ENCODE data around the gene SNX10. TPM values are rescaled to one million over a fixed set of nuclear protein-coding genes. Genes with fewer than 3 reads are reported as not detected.
A peak's percentile ranks its signal among the peaks of the same experiment; 100 is the strongest.
"Not testable (repeated sequence)": the region's sequence is repeated elsewhere in the genome, so short reads cannot be mapped to it uniquely, and the experiment has no call there.

SNX10 gene
- total RNA-seq, 1 donor from 2014 or later = 4.7 TPM

GRCh38 chr7:26284477-26284876 is 7.2 kb upstream of the SNX10 start:
- no peak for TF ChIP-seq CTCF (IDR thresholded peaks at IDR 0.05; ENCODE audit: unreplicated experiment)
- Mint-ChIP-seq H3K4me1 (no peaks in the 10 kb centered on the region), H3K27ac (no peak overlapping the region), H3K27me3 (ENCODE audit: low read depth) (peaks cover 4% of the 10 kb centered on the region), H3K4me3 (no peak overlapping the region), H3K36me3 (no peaks in the 10 kb centered on the region), H3K9me3 (no peaks in the 10 kb centered on the region)
- no peak for DNase-seq (ENCODE audit: low spot score in 2 of 2, unreplicated experiment in 2 of 2)

- Mint-ChIP-seq H3K27ac (no peak overlapping the region), H3K4me1 (no peaks in the 10 kb centered on the region), H3K4me3 (no peak overlapping the region), H3K9me3 (no peaks in the 10 kb centered on the region), H3K36me3 (no peaks in the 10 kb centered on the region), H3K27me3 (ENCODE audit: low read depth) (peaks cover 4% of the 10 kb centered on the region)
- DNase-seq (ENCODE audit: low spot score in 2 of 2, unreplicated experiment in 2 of 2) = no peak
- no peak for TF ChIP-seq CTCF (IDR thresholded peaks at IDR 0.05; ENCODE audit: unreplicated experiment)
Observed at GRCh38 chr7:26284995-26285632, 6.5 kb upstream of the SNX10 start.

- H3K9me3 Mint-ChIP-seq = no peaks in the 10 kb centered on the region
- no peak overlapping the region for H3K27ac Mint-ChIP-seq
- TF ChIP-seq CTCF (IDR thresholded peaks at IDR 0.05; ENCODE audit: unreplicated experiment) = no peak
- no peaks in the 10 kb centered on the region for H3K36me3 Mint-ChIP-seq
- peaks cover 4% of the 10 kb centered on the region for H3K27me3 Mint-ChIP-seq (ENCODE audit: low read depth)
- no peak overlapping the region for H3K4me3 Mint-ChIP-seq
- no peaks in the 10 kb centered on the region for H3K4me1 Mint-ChIP-seq
- no peak for DNase-seq (ENCODE audit: low spot score in 2 of 2, unreplicated experiment in 2 of 2)
Observed at GRCh38 chr7:26286157-26286556, 5.5 kb upstream of the SNX10 start.

- H3K27me3 Mint-ChIP-seq (ENCODE audit: low read depth); H3K4me3 Mint-ChIP-seq; H3K27ac Mint-ChIP-seq; H3K9me3 Mint-ChIP-seq; H3K4me1 Mint-ChIP-seq; H3K36me3 Mint-ChIP-seq; DNase-seq (ENCODE audit: low spot score in 2 of 2, unreplicated experiment in 2 of 2): not testable (repeated sequence)
Observed at GRCh38 chr7:26288126-26288525, 3.5 kb upstream of the SNX10 start.

GRCh38 chr7:26291251-26291650 is 411 bp upstream of the SNX10 start:
- no peaks in the 10 kb centered on the region for H3K9me3 Mint-ChIP-seq
- peaks cover 7% of the 10 kb centered on the region for H3K4me1 Mint-ChIP-seq
- no peak overlapping the region for H3K27ac Mint-ChIP-seq

More at GRCh38 chr7:26291251-26291650, 411 bp upstream of the SNX10 start:
- Mint-ChIP-seq H3K4me3 (peak overlapping the region; percentile 77), H3K36me3 (no peaks in the 10 kb centered on the region), H3K27me3 (ENCODE audit: low read depth) (peaks cover 4% of the 10 kb centered on the region)
- DNase-seq (ENCODE audit: low spot score in 2 of 2, unreplicated experiment in 2 of 2) = no peak
- TF ChIP-seq CTCF (IDR thresholded peaks at IDR 0.05; ENCODE audit: unreplicated experiment) = no peak

Data from mesothelial cell of epicardium (in vitro differentiated cells).